Measurements from ENCODE around the gene KCNH1. TPM values are rescaled to one million over a fixed set of nuclear protein-coding genes. Genes with fewer than 3 reads are reported as not detected.
"Not testable (repeated sequence)": the region's sequence is repeated elsewhere in the genome, so short reads cannot be mapped to it uniquely, and the experiment has no call there.

KCNH1 gene
- total RNA-seq, 2 donors from 2014 or later, result 0.32 to 0.33 TPM

GRCh38 chr1:211017075-211017718 lies 116.8 kb downstream of the KCNH1 start:
- no peak for DNase-seq (ENCODE audit: low spot score)
- intact Hi-C loops (cut with DNase I), result no loop called here

GRCh38 chr1:211014275-211014674 lies 119.7 kb downstream of the KCNH1 start:
- intact Hi-C loops (cut with DNase I), result no loop called here

DNA sequence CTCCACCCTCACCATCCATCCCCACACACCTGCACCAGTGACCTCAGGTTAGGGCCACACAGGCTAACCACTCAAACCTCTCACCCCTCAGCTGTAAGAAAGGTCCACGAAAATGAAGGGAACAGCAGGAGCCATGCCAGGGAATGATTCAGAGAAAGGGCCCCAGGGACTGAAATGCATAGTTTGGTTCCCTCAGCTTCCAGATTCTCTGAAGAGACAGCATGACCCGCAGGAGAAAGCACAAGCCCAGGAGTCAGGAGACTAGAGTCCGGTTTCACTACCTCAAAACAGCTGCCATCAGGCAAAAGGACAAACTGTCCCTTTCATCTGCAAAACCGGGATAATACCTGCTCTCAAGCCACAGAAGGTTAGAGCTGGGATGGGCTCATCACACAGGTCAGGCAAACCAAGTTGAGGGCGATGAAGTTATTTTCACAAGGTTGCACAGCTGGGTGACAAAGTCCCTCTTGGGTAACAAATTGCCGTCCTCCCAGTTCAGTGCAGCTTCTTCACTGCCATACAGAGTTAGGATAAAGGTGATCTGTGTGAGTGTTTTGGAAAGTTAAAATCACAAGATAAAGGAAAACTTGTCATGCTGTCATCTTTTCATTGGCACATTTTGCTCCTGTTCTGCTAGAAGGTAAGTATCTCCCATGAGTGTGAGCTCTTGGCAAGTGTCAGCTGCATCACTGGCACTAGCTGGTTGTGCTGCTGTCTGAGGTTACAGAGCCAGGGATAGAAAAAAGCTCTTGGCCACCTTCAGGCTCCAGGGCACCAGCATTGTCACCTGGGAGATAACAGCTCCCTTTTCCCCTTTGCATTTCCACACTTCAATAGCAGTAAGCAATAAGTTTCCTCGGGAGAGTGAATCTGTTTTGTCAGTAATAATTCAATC lies 120.4 kb downstream of the KCNH1 start:
- DNase-seq (ENCODE audit: low spot score), result no peak
- intact Hi-C loops (cut with DNase I), result no loop called here

More at GRCh38 chr1:211014275-211014674, 119.7 kb downstream of the KCNH1 start:
- no peak for DNase-seq (ENCODE audit: low spot score)

DNA sequence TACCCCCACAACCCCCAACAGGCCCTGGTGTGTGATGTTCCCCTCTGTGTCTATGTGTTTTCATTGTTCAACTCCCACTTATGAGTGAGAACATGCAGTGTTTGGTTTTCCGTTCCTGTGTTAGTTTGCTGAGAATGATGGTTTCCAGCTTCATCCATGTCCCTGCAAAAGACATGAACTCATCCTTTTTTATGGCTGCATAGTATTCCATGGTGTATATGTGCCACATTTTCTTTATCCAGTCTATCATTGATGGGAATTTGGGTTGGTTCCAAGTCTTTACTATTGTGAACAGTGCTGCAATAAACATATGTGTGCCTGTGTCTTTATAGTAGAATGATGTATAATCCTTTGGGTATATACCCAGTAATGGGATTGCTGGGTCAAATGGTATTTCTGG lies 122.8 kb downstream of the KCNH1 start:
- DNase-seq (ENCODE audit: low spot score); intact Hi-C loops (cut with DNase I): not testable (repeated sequence)

GRCh38 chr1:211009944-211010343 lies 124.0 kb downstream of the KCNH1 start:
- intact Hi-C loops (cut with DNase I), result no loop called here
- no peak for DNase-seq (ENCODE audit: low spot score)

DNA sequence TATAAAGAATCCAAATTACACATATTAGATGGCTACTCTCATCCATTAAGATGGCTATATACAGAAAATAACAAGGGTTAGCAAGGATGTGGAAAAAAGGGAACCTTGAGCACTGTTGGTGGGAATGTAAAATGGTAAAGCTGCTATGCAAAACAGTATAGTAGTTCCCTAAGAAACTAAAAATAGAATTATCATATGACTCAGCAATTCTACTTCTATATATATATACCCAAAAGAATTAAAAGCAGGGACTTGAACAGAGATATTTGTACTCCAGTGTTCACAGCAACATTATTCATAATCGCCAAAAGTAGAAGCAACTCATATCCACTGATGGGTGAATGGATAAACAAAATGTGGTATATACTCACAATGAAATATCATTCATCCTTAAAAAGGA lies 126.1 kb downstream of the KCNH1 start:
- intact Hi-C loops (cut with DNase I), result no loop called here
- DNase-seq (ENCODE audit: low spot score), result no peak

GRCh38 chr1:210995931-210996330 lies 138.0 kb downstream of the KCNH1 start:
- DNase-seq (ENCODE audit: low spot score); intact Hi-C loops (cut with DNase I): not testable (repeated sequence)

GRCh38 chr1:210992837-210993236 lies 141.1 kb downstream of the KCNH1 start:
- intact Hi-C loops (cut with DNase I), result no loop called here

DNA sequence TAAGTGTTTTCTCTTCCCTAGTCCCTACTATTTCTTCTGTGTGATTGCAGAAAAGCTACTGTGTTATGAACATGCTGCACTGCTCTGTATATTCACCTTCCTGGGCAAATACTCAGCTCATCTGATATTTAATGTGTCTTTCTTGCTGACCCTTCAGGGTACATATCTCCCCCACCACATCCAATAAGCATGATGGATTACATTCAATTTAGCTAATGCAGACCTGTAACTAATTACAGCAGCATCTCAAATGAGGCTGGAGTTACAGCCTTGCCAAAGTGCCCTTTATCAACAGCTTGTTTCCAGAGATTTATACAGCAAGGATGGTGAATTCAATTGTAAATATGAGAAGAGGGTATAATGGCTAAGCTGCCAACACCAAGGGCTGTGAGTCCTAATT lies 144.0 kb downstream of the KCNH1 start:
- no peak for DNase-seq (ENCODE audit: low spot score)
- intact Hi-C loops (cut with DNase I), result no loop called here

More at GRCh38 chr1:210992837-210993236, 141.1 kb downstream of the KCNH1 start:
- no peak for DNase-seq (ENCODE audit: low spot score)

DNA sequence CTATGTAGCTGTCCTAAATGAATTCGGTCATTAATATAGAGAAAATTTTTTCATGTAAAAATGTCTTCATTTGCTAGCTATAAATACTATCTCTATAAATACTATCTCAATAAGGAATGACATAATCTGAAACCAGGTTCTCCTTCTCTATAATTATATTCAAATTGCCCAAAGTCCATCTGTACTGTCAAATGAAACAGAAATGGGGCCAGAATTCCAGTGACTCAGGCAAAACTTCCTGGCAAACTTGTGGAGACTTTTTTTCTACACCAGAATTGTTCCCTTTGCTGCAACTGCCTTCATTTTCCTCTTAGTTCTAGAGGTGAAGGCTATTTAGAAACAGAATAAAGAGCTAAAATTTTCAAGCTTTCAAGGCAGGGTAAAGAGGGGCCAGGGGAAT lies 152.5 kb downstream of the KCNH1 start:
- intact Hi-C loops (cut with DNase I), result no loop called here

GRCh38 chr1:210980082-210980481 lies 153.9 kb downstream of the KCNH1 start:
- intact Hi-C loops (cut with DNase I), result no loop called here
- no peak for DNase-seq (ENCODE audit: low spot score)

More for the DNA sequence above, 152.5 kb downstream of the KCNH1 start:
- no peak for DNase-seq (ENCODE audit: low spot score)

- DNase-seq (ENCODE audit: low spot score), result no peak
- intact Hi-C loops (cut with DNase I), result no loop called here
Observed at GRCh38 chr1:210978974-210979354, 155.0 kb downstream of the KCNH1 start.

DNA sequence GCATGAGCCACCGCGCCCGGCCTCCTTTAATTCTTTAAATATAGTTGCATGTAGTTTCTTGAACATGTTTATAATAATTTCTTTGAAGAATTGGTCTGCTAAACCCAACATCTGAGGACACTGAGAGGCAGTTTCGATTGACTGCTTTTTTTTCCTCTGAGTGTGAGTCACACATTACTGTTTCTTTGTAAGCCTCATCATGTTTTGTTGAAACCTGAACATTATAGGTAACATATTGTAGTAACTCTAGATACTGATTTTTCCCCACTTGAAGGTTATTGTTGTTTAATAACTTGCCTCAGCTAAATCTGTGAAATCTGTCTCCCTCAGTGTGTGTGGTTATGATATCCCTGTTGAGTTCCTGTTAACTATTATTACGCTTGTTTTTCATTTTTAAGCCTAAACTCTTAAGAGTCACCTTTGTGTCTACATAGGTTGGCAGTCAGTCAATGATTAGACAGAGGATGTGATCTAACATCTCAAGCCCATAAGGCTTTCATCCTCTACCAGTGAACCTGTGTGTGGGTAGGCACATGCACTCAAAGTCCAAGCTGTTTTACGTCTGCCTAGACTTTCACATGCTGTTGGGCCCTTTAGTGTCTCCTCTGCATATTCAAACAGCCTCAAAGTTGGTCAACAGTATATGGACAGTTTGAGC lies 155.5 kb downstream of the KCNH1 start:
- intact Hi-C loops (cut with DNase I), result no loop called here
- DNase-seq (ENCODE audit: low spot score), result no peak

DNA sequence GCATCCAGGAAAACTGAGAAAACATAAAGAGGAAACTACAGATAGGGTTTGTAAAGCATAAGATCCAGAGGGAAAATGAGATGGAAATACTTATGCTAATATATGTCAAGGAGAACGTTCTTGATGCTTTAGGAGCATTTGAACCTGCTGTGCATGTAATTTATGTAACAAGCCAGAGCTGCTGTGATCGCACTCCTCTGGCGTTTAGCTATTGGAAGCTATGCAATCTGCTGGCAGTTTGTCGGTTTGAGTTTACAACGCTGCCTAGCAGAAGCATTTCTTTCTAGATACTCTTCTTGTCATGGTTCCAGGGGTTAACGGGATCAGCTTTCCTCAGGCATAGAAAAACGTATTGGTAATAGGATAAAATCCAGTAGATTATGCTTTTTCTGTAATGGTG lies 182.7 kb downstream of the KCNH1 start:
- intact Hi-C loops (cut with DNase I), result no loop called here

GRCh38 chr1:210949940-210950546 lies 183.9 kb downstream of the KCNH1 start:
- DNase-seq (ENCODE audit: low spot score); intact Hi-C loops (cut with DNase I): not testable (repeated sequence)

More for the DNA sequence above, 182.7 kb downstream of the KCNH1 start:
- no peak for DNase-seq (ENCODE audit: low spot score)

GRCh38 chr1:210949489-210949888 lies 184.5 kb downstream of the KCNH1 start:
- intact Hi-C loops (cut with DNase I), result no loop called here
- DNase-seq (ENCODE audit: low spot score), result no peak

- no peak for DNase-seq (ENCODE audit: low spot score)
Observed at GRCh38 chr1:210949039-210949438, 184.9 kb downstream of the KCNH1 start.

GRCh38 chr1:210944252-210944651 lies 189.7 kb downstream of the KCNH1 start:
- no peak for DNase-seq (ENCODE audit: low spot score)
- intact Hi-C loops (cut with DNase I), result no loop called here

More at GRCh38 chr1:210949039-210949438, 184.9 kb downstream of the KCNH1 start:
- intact Hi-C loops (cut with DNase I), result no loop called here

DNA sequence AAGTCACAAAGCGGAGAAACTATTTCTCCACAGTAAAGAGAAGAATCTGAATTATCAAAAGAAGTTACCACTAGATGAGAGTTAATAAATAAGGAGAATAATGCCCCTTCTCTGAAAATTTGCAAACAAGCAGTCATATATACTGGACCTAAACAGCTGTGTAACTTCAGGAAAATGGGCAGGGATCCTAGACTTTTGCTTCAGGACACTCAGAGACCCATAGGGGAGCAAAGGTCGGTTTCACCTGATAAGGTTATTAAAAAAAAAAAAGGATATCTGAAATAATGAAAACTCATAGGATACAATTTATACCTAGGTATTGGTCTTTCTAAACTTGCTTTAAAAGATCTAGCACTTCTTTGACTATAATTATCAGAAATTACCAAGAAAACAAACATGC lies 191.4 kb downstream of the KCNH1 start:
- DNase-seq (ENCODE audit: low spot score), result no peak
- intact Hi-C loops (cut with DNase I), result no loop called here
